GM10847 (cell line): ENCODE measurements around the gene PIK3C2B.

Source experiments
- POLR2A ChIP-seq: IDR thresholded peaks from 2 replicates; pipeline ENCODE4 v1.6.1; 2011; ENCODE audit not compliant: insufficient read length; ENCODE audit errors: extremely low read depth

PIK3C2B gene

GRCh38 chr1:204513117-204513716 lies 18.6 kb upstream of the PIK3C2B start:
- TF ChIP-seq POLR2A: no peak

DNA sequence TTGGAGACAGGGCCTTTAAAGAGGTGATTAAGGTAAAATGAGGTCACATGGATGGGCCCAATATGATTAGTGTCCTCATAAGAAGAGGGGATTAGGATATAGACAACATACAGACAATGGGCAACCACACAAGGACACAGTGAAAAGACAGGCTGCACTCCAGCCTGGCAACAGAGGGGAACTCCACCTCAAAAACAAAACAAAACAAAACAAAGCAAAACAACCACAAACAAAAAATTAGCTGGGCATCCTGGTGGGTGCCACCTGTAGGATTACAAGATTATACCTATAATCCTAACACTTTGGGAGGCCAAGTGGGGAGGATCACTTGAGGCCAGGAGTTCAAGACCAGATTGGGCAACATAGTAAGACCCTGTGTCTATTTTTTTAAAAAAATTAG lies 16.8 kb upstream of the PIK3C2B start:
- no peak for TF ChIP-seq POLR2A

DNA sequence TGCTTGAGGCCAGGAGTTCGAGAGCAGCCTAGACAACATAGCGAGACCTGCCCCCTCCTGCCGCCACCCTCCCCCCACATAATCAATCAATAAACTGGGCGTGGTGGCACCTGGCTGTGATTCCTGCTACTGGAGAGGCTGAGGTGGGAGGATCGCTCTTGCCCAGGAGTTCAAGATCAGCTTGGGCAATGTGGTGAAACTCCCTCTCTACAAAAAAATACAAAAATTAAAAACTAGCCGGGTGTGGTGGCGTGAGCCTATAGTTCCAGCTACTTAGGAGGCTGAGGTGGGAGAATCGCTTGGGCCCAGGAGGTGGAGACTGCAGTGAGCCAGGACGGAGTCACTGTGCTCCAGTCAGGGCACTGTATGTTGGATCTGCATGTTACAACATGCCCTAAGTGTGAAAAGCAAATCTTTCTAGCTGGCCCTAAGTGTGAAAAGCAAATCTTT lies 14.6 kb upstream of the PIK3C2B start:
- no peak for TF ChIP-seq POLR2A

- no peak for TF ChIP-seq POLR2A
Measured at GRCh38 chr1:204507317-204508105, 12.9 kb upstream of the PIK3C2B start.

DNA sequence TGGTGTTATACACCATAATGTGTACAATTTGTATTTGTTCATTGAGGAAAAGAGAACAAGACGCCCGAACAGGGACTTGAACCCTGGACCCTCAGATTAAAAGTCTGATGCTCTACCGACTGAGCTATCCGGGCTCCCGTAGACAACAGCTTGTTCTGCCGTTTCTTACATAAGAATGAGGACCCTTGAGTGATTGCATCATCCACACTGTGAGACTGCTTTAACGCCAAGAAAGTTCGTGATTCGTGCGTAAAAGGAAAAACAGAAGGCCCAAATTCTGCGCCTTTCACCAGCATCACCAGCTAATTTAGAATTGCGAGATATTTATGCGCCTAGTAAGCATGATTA lies 12.3 kb upstream of the PIK3C2B start:
- no peak for TF ChIP-seq POLR2A

GRCh38 chr1:204506201-204506968 lies 11.8 kb upstream of the PIK3C2B start:
- TF ChIP-seq POLR2A: no peak

GRCh38 chr1:204505674-204506200 lies 11.1 kb upstream of the PIK3C2B start:
- TF ChIP-seq POLR2A: no peak

DNA sequence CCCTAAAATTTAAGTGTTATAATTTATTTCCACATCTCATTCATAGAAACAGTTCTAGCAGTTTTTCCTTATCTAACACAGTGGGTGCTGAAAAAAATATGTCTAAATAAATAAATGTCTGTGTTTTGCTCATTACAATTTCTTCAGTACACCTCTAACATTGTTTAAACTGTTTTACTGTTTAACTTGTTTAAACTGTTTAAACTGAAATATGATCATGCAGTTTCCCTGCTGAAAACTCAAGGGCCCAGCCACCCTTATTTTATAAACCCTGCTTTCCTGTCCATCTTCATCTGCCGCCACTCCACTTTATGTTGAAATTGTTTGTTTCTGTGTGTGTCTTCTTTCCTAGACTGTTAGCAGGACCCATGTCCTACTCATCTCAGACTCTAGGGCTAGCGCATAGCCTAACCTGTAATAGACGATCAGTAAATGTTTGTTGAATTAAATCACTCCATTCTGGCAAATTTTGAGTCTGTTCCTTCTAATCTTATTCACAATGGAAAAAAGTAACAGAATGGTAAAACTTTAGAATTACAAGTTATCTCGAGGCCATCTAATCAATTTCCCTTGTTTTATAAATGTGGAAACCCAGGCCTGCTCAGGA lies 9.4 kb upstream of the PIK3C2B start:
- TF ChIP-seq POLR2A: no peak

DNA sequence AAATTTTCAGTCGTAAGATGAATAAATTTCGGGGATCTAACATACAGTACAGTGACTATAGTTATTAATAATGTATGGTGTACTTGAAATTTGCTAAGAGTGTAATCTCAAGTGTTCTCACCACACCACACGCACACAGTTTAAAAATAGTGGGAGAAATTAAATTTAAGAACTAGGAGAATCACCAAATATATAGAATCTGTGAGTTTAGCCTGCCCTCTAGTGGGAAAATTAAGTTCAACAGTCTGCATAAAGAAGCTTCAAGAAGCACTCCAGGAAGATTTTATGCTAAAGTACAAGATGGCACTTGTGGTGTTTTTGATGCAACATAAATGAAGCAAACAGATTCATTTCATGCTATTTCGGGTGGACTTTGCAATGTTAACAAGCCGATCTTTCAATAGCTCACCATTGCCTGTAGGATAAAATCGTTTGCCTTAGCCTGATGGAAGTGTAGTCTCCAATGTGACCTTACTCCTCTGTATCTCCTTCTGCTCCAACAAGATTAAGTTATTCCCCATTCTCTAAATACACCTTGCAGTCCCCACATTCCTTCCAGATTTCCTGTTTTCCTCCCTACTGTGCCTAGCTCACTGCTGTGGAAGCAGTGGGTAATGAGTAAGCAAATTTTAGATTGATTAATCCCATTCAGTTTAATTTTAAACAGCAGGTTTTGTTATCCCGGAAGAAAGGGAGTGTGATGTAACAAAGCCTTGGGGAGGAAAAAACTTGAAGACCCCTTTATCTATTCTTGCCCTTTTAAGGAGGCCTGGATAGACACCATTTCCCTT lies 8.7 kb upstream of the PIK3C2B start:
- no peak for TF ChIP-seq POLR2A

DNA sequence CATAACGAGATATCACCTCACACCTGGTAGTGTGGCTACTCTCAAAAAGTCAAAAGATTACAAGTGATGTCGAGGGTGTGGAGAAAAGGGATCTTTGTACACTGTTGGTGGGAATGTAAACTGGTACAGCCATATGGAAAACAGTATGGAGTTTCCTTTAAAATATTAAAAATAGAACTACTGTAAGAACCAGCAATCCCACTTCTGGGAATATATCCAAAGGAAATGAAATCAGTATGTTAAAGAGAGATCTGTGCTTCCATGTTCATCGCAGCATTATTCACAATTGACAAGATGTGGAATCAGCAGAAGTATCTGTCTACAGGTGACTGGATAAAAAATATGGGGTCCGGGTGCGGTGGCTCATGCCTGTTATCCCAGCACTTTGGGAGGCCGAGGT lies 7.6 kb upstream of the PIK3C2B start:
- TF ChIP-seq POLR2A: no peak

GRCh38 chr1:204499511-204500468 lies 5.2 kb upstream of the PIK3C2B start:
- no peak for TF ChIP-seq POLR2A

- no peak for TF ChIP-seq POLR2A
Measured at GRCh38 chr1:204498981-204499380, 4.4 kb upstream of the PIK3C2B start.

GRCh38 chr1:204495777-204496176 lies 1.2 kb upstream of the PIK3C2B start:
- TF ChIP-seq POLR2A: no peak
